ENCODE data around the gene CACFD1.
A peak's percentile ranks its signal among the peaks of the same experiment; 100 is the strongest.

The CACFD1 gene

DNA sequence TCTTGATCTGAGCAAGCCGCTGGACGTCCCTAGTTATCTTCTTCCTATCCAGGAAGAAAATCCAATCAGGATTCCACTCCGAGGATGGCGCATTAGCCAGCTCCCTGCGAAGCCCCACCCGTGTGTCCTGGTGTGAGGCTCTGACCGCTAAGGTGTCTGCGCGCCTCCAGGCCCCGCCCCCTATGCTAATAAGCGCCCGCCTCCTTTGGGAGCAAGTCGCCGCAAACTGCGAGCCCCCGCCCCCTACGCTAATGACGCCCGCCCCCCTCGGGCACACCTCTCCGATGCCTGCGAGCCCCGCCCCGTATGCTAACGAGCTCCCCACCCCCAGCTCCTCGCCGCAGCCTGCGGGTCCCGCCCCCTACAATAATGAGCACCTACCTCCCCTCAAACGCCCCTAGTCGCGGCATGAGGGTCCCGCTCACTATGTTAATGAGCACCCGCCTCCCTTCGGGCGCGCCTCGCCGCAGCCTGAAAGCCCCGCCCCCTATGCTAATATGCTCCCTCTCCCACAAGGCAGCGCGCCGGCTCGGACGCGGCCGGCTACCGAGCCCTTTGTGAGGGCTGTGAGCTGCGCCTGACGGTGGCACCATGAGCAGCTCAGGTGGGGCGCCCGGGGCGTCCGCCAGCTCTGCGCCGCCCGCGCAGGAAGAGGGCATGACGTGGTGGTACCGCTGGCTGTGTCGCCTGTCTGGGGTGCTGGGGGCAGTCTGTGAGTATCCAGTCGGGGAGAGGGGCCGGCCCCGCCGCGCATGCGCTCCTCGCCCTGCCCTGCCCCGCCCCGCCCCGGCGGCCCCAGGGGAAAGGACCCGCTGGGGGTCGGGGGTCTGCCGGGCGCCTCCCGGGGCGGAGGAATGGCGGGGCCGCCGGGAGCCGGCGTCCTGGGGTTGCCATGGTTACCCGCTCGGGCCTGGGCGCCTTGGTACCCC is at the start of gene CACFD1:
Gene CACFD1 (plus strand): TSS at position 503 of the 929 bp plus-strand sequence. CDS start 89 bp downstream, at position 592.
- peak; percentile 81 for DNase-seq (ENCODE audit: low read depth, low spot score)

DNA sequence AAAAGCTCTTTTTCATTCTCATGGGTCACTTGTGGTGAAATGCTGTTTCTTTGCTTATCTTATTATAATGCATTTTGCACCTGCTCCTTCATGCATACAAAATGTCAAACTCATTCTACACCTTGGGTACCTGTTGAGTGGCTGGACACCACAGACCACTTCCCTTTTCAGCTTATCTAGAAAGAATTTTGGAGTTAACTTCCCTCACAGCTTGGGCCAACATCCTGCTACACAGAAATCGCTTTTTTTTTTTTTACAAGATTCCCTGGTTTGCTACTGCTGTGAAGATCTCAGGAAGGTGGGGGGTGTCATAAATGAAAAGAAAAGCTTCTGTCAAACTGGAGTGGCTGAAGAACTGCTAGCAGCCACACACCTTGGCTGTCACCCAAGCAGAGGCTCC is 44.6 kb upstream of the CACFD1 start:
- DNase-seq (ENCODE audit: low read depth, low spot score), result no peak

DNA sequence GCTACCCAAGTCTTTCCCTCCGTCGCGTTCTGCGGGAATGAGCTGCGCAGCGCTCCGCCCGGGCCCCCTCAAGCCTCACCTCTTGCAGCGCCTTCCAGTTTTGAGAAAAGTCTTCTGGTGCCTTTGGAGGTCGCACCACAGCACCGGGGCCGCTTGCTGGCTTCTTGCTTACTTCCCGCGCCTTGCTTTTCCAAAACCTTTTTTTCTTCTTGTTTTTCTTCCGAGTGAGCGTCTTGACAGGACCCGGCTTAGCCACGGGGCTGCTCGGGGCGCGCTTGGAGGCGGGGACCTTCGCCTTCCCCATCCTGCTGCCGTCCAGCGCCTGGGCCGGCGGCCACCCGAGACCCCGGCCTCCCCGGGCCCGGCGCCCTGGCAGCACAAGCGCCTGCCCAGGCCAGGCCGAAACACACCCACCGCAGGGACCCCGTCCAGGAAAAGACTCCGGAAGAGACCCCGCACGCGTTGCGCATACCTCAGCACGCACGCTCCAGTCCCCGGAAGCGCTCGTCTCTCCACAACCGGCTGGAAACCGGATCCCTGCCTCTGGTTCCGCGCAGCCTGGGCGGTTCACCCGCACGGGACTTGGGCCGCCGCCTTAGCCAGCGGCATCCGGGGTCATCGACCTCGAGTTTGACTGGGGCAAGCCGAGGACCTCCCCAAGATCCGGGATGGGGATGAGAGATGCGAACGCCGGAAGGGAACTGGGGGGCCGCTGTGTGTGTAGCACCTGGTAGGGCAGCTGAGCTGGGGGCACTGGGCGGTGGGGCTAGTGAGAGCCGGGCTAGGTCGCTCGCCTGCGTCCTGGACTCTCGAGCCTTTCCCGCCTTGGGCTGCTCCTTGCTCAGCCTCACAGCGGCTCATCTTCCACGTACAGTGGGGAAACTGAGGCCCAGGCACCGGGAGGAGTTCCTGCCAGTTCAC is 42.0 kb upstream of the CACFD1 start, which contains the start of gene REXO4:
Gene REXO4 (minus strand): TSS at position 470 of the 921 bp plus-strand sequence. CDS start 166 bp downstream, at position 304.
- no peak for DNase-seq (ENCODE audit: low read depth, low spot score)

DNA sequence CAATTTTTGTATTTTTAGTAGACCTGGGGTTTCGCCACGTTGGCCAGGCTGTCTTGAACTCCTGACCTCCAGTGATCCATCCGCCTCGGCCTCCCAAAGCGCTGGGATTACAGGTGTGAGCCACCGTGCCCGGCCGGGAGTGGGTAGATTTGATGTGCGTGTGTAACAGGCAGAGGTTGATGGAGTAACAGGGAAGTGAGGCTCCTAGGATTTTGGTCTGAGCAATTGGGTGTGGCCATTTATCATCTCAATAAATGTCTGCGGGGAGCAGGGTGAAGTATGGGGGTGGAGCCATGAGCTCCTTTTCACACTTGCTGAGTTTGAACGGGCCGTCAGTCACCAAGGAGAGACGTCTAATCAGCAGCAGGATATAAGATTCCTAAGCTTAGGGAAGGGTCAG is 40.8 kb upstream of the CACFD1 start:
- DNase-seq (ENCODE audit: low read depth, low spot score), result no peak

GRCh38 chr9:133420392-133420827 is 39.4 kb upstream of the CACFD1 start:
- DNase-seq (ENCODE audit: low read depth, low spot score), result no peak

DNA sequence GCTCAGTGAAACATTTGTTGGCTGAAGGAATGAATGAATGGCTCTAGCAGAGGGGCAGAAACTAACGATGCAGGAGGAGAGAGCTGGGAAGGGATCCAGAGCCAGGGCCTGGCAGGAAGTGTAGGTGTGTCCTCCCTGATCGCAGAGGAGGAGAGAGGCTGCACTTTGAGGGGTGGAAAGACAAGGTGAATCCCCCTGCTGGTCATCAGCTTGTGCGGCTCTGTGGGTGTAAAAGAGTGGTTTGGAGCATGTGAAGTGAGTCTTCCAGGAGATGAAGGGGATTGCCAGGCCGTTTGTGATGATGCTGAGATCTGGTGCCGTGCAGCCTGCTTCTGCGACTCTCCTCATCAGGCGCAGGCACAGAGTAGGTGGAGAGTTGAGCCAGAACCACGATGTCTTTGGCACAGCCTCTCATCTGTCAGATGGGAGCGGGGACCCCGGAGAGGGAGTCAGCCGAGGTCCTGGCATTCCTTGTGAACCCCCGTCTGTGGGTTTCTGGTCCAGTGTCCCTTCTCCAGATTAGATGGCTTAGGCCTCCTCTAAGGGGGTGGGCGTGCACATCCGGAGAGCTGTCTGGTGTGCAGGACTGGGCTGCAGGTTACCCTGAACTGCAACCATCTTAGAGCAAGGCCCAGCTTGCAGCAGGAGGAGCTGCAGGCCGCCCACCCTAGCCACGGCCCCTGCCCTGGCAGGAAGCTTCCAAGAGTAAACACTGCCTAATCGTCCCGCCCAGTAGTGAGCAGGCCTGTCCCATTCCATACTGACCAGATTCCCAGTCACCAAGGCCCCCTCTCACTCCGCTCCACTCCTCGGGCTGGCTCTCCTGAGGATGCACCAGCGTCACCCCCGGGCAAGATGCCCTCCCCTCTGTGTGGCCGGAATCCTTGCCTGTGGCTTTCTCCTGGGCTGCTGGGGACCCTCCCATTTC is 37.9 kb upstream of the CACFD1 start, which contains the start of gene ADAMTS13:
Gene ADAMTS13 (plus strand): TSS at position 753 of the 928 bp plus-strand sequence. CDS start 77 bp downstream, at position 830.
- no peak for DNase-seq (ENCODE audit: low read depth, low spot score)

DNA sequence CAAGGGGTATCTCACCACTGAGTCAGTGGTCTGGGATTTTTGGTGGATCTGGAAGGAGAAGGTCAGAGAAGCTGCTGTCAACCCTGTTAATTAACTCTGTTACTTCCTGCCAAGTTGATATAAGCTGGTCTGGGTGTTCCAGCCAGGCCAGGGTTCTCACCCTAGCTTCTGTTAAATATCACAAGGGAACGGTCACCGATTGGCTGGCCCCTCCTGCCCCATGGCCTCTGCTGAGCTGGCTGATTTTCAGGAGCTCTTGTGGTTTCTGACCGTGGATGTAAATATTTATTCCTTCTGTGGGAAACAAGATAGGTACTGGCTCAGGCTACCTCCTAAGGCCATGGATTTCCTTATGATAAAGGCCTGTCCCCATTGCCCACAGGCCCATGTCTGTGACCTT is 36.6 kb upstream of the CACFD1 start:
- DNase-seq (ENCODE audit: low read depth, low spot score), result no peak

GRCh38 chr9:133424187-133424586 is 35.6 kb upstream of the CACFD1 start:
- no peak for DNase-seq (ENCODE audit: low read depth, low spot score)

- no peak for DNase-seq (ENCODE audit: low read depth, low spot score)
Measured at GRCh38 chr9:133425049-133425632, 34.6 kb upstream of the CACFD1 start.

- no peak for DNase-seq (ENCODE audit: low read depth, low spot score)
Measured at GRCh38 chr9:133426011-133426410, 33.8 kb upstream of the CACFD1 start.

DNA sequence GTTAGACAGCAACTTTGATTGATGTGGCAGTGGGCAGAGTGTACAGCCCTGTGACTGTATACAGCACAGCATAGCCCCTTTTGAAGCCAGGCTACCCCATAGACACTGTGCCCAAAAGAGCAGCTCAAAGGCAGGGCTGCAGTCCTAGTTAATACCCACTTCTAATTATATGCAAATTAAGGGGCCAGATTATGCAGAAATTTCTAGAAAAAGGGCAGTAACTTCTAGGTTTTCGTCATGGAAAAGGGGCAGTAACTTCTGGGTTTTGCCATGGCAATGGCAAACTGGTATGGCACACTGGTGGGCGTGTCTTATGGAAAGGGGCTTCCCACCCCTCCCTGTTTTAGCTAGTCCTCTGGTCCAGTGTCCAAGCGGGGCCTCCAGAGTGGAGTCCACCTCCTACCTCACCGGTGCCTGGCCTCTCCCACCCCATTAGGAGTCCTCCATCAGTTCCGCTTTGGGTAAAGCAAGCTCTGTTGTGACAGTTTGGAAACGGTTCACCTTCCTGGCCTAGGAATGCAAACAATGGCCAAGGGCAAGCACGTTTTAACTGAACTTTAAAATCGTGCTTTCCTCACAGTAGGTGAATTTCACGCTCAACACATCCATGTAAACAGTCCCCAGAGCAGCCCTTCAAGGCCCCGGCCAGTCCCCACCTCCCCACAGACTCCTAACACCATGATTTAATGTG is 32.0 kb upstream of the CACFD1 start:
- no peak for DNase-seq (ENCODE audit: low read depth, low spot score)

- DNase-seq (ENCODE audit: low read depth, low spot score), result no peak
Measured at GRCh38 chr9:133428617-133429101, 31.1 kb upstream of the CACFD1 start.

- no peak for DNase-seq (ENCODE audit: low read depth, low spot score)
Measured at GRCh38 chr9:133429214-133429613, 30.6 kb upstream of the CACFD1 start.

DNA sequence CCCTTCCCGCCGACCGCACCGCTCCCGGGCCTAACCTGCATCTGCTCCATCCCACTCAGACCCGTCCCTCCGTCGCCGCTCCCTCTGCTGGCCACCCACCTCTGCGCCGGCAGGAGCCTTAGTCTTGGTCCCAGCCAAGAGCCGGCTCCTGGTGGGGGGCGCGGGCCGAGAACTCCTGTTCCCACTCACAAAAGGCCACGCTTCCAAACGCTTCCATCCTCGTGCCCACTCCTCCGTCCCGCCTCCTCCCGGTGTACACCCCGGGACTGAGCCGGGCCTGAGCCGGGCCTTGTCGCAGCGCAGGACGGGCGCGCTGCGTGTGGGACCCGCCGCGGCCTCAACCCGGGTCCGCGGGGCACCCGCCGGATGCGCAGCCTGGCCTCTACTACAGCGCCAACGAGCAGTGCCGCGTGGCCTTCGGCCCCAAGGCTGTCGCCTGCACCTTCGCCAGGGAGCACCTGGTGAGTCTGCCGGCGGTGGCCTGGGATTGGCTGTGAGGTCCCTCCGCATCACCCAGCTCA is 30.1 kb upstream of the CACFD1 start:
- DNase-seq (ENCODE audit: low read depth, low spot score), result no peak

DNA sequence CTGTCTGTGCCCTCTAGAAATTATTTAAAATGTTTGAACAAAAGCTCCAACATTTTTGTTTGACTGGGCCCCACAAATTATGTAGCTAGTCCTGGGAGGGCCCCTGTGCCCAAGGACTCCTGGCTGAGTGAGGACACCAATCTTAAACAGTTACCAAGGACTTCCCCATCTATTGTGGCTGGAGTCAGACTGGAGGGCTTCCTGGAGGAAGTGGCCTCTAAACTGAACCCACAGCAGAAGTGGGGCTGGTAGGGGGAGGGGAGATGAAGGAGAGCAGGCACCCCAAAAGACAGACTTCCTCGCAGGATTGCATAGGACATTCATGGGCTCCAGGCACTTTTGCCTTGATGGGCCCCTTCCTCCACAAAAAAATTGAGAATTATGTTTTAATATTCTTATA is 29.5 kb upstream of the CACFD1 start:
- no peak for DNase-seq (ENCODE audit: low read depth, low spot score)

DNA sequence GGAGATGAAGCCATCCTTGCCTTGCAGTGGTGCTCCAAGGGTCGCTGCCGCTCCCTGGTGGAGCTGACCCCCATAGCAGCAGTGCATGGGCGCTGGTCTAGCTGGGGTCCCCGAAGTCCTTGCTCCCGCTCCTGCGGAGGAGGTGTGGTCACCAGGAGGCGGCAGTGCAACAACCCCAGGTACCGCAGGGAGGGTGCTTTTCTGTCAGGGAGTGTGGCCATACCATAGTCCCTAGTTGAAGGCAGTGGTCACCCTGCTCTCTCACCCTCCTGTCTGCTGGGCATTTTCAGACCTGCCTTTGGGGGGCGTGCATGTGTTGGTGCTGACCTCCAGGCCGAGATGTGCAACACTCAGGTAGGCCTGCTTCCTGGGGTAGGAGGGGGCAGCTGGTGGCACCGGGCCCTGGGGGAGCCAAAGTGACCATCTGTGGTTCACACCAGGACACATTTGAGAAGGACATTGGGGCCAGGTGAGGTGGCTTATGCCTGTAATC is 26.4 kb upstream of the CACFD1 start:
- DNase-seq (ENCODE audit: low read depth, low spot score), result no peak

DNA sequence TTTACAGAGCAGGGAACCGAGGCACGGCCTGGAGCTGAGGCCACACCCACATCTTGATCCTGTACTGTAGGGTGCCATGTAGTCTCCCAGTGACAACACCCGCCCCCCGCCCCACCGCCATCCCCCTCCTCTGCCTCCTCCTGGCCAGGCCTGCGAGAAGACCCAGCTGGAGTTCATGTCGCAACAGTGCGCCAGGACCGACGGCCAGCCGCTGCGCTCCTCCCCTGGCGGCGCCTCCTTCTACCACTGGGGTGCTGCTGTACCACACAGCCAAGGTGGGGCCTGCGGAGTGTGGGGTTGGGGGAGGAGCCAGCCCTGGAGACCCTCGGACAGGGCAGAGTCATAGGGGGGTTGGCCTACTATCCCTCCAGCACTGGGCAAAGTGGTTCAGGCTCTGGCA is 23.1 kb upstream of the CACFD1 start:
- DNase-seq (ENCODE audit: low read depth, low spot score), result no peak

DNA sequence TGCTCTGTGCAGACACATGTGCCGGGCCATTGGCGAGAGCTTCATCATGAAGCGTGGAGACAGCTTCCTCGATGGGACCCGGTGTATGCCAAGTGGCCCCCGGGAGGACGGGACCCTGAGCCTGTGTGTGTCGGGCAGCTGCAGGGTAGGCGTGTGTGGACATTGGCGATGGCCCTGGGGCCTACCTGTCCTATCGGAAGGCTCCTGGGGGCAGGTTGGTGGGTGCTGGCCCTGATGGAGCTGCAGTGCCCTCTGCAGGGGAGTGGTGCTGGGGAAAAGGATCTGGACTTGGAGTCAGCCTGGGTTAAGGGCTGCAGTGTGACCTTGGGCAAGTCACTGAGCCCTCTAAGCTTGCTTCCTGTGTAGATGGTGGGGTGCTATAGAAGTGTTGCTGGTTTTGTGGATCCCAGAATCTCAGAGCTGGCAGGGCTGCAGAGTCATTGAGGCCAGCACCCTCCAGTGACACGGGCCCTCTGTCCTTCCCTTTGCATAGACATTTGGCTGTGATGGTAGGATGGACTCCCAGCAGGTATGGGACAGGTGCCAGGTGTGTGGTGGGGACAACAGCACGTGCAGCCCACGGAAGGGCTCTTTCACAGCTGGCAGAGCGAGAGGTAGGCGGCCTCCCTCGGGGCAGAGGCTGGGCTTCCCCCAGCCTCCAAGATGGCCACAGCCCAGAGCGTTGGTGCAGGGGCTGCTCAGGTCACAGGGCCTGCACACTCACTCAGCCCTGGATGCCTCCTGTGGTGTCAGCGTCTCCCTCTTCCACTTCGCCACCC is 21.8 kb upstream of the CACFD1 start:
- DNase-seq (ENCODE audit: low read depth, low spot score), result no peak

DNA sequence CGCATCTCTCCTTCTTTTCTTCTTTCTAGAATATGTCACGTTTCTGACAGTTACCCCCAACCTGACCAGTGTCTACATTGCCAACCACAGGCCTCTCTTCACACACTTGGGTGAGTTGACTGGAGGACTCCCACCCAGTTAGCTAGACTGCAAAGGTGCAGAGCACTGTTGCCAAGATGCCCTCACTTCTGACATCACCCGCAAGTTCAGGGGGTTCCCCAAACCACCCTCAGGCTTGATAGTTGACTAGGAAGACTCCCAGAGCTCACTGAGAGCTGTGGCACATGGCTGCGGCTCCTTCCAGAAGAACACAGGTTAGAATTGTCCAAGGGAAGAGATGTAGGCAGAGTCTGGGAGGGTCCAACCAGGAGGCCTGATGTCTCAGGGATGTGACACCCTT is 20.4 kb upstream of the CACFD1 start:
- DNase-seq (ENCODE audit: low read depth, low spot score), result no peak

Measured in iPS DF 19.7 (cell line).